ENCODE measurements around the gene FREM3.

- TF ChIP-seq CTCF (conservative IDR thresholded peaks at IDR 0.05; ENCODE audit: low read depth, low read length) (no peak), EZH2 (IDR thresholded peaks at IDR 0.05; ENCODE audit: low read length, unreplicated experiment) (no peak)
Observed at GRCh38 chr4:143701365-143701764, 890 bp upstream of the FREM3 start.
